PC-3 (cell line): ENCODE results near the gene PCSK9.

Source experiments
- CTCF ChIP-seq: fragments of 300-600 bp; sonication (generic); conservative IDR thresholded peaks from 2 replicates; pipeline ENCODE4 v1.5.1; 2017; ENCODE audit warnings: antibody characterized with exemption, low read depth, mild to moderate bottlenecking, low read length
- EZH2 ChIP-seq: fragments of 300-600 bp; sonication (generic); IDR thresholded peaks from one replicate; pipeline ENCODE4 v1.6.1; 2017; ENCODE audit warnings: antibody characterized with exemption, mild to moderate bottlenecking, low read length; ENCODE audit not compliant: unreplicated experiment
- EZH2phosphoT487 ChIP-seq: fragments of 300-600 bp; sonication (generic); IDR thresholded peaks from 2 replicates; pipeline ENCODE4 v1.6.1; 2018; ENCODE audit warnings: mild to moderate bottlenecking, antibody characterized with exemption, low read length, borderline replicate concordance

- TF ChIP-seq CTCF (no peak), EZH2phosphoT487 (no peak), EZH2 (no peak)
Measured at GRCh38 chr1:55041613-55042012, 2.3 kb downstream of the PCSK9 start.
